NAMALWA (cell line): ENCODE data around the gene TRIM2.

Experiments
- DNase-seq: peaks from one replicate; pipeline ENCODE4 v3.0.0-alpha.2; 2015; ENCODE audit warnings: low spot score

The TRIM2 gene

GRCh38 chr4:153372967-153373562 is 168.8 kb downstream of the TRIM2 start:
- no peak for DNase-seq

GRCh38 chr4:153374442-153374841 is 170.2 kb downstream of the TRIM2 start:
- DNase-seq: no peak

- DNase-seq: no peak
Observed at GRCh38 chr4:153375303-153375702, 171.1 kb downstream of the TRIM2 start.

GRCh38 chr4:153383131-153383530 is 178.9 kb downstream of the TRIM2 start:
- DNase-seq: no peak

GRCh38 chr4:153384160-153384559 is 179.9 kb downstream of the TRIM2 start:
- DNase-seq: no peak

GRCh38 chr4:153385784-153386183 is 181.5 kb downstream of the TRIM2 start:
- DNase-seq: no peak

GRCh38 chr4:153387981-153388380 is 183.7 kb downstream of the TRIM2 start:
- no peak for DNase-seq
